Measurements from ENCODE around the gene TMEM240.
"Not testable (repeated sequence)": the region's sequence is repeated elsewhere in the genome, so short reads cannot be mapped to it uniquely, and the experiment has no call there.

Gene TMEM240

DNA sequence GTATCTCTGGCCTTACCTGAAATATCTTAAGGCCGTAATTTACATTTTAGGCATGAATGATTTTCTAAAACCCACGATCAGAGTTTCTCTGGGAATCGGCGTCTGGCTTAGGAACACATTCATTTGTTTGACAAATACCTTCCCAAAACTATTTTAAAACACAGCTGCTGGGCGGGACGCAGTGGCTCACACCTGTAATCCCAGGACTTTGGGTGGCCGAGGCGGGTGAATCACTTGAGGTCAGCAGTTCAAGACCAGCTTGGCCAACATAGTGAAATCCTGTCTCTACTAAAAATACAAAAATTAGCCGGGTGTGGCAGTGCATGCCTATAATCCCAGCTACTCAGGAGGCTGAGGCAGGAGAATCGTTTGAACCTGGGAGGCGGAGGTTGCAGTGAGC, 16.5 kb upstream of the TMEM240 start:
- DNase-seq = not testable (repeated sequence)

DNA sequence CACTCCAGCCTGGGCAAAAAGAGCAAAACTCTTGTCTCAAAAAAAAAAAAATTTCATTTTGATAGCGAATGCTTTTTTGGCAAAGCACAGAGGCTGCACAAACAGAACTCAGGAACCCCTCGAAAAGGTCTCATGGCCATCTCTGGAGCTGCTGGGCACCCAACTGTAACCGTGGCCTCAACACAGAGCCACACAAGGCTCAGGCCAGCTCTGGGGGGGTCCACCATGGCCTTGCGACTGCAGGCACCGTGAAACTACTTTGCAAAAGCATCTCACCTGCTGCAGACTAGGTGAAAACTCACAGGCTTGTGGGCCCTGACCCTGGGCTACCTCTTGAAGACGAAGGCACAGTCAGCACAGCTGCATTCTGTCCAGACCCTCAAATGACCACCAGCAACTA, 16.1 kb upstream of the TMEM240 start:
- no peak for DNase-seq

DNA sequence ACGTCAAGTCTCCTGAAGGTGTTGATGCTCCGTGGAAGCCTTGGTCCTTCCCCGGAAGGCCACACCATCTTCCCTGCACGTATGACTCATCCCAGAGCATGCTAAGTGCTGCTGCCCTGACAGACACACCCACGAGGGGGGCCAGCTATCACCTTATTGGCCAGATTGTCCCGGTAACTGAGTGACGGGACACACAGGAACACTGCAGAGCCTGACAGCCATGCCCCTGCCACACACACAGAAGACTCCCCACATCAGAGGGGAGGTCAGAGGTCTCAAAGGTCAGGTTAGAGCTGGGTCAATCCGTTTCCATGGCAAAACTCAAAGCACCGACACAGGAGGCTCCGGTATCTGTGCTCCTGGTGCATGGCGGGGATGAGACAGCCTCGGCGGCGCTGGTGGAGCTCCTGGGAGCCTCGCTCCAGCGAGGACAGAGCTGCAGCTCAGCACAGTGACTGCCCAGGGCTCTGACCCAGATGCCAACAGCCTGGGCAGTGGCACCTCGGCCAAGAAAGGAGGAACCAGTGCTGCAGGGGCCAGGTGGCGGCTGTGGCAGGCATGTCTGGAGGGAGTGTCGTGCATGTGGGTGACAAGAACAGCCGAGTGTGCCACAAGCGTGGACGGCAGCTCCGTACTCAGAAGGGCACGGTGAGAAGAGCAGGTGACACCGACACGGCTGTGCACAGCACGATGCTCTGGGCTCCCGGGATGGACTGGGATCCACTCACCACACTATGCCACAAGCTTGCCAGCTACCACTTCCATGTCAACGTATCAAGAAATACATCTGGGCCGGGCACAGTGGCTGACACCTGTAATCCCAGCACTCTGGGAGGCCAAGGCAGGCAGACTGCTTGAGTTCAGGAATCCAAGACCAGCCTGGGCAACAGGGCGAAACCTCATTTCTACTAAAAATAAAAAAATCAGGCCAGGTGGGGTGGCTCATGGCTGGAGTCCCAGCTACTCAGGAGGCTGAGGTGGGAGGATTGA, 14.8 kb upstream of the TMEM240 start:
- DNase-seq = no peak

DNA sequence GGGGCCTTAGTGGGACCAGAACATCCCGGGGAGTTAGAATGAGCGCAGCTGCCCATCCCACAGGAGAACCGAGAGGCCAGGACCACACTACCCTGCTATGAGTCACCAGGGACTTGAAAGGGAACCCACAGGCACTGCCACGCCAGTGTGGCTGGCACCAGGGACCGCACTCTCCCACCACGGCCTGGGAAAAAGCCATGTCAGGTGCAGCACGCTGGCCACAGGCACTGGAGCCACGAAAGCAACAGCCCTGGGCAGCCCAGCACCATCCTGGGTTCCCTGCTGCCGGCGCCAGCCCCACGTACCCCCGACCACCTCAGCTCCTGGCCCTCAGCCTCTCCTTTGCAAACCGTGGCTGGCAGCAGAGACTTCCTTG, 14.1 kb upstream of the TMEM240 start:
- no peak for DNase-seq

DNA sequence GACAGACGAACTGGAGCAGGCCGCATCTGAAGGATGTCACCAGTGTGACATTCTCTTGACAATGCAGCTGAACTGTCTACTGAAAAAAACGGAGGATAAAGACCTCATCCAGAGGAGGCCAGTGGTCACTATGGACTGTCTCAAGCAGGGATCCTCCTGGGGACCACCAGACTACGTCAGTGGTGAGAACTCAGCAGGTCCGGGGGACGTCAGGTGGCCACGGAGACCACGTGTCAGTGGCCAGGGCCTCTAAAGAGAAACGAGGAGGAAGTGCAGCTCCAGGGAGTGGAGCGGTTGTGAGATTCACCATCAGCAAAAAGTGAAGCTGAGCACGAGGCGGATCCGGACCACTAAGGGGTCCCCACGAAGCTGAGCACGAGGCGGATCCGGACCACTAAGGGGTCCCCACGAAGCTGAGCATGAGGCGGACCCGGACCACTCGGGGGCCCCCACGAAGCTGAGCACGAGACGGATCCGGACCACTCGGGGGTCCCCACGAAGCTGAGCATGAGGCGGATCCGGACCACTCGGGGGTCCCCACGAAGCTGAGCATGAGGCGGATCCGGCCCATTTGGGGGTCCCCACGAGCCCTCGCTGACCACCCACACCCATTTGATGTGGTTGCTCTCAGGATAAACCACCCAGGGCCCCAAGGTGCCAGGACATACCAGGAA, 13.5 kb upstream of the TMEM240 start:
- no peak for DNase-seq

DNA sequence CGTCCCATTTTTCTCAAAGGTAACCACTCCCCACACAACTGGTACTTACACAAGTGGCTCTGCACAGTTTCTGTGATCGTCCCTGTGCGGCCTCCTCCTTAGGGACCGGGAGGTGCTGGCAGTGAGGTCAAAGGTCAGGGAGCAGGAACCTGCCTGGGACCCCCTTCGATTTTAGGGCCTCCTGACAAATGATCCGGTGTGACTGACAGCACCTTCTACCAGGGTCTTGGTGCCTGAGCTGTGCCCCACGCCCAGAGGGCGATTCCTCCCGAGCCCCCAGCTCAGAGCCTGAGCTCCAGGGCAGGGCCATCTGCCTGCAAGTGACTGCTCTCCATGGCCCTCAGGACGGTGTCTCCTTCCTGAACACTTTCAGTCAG, 11.8 kb upstream of the TMEM240 start:
- no peak for DNase-seq

DNA sequence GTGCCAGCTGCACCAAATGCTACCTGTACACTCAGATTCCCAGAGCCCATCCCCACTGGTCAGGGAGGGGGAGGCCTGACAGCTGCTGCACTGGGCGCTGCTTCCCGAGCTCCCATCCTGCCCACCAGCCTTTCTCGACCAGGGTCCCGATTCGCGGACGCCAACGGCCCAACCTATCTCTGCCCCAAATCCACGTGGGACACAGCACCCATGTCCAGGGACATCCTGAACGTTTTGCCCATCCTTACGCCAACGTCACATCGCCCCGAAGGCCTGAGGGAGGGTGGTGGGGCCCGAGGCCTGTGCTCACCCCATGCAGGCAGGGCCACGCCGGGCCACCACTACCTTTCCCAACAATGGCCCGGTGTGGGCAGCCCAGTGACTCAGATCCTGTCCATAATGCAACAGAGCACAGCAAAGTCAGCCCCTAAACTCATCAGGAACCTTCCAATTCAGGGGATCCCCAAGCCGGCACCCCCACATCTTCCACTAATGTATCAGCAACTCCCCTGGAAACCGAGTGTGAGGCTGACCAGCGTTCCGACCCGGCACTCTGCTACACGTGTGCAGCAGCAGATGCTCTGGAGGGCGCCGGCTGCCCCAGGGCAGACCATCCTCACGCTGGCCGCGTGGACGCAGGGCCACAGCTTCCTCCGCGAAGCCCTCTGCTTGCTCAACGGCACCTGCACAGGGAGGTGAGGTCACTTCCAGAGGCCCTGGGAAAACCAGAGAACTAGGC, 11.3 kb upstream of the TMEM240 start:
- DNase-seq = no peak

DNA sequence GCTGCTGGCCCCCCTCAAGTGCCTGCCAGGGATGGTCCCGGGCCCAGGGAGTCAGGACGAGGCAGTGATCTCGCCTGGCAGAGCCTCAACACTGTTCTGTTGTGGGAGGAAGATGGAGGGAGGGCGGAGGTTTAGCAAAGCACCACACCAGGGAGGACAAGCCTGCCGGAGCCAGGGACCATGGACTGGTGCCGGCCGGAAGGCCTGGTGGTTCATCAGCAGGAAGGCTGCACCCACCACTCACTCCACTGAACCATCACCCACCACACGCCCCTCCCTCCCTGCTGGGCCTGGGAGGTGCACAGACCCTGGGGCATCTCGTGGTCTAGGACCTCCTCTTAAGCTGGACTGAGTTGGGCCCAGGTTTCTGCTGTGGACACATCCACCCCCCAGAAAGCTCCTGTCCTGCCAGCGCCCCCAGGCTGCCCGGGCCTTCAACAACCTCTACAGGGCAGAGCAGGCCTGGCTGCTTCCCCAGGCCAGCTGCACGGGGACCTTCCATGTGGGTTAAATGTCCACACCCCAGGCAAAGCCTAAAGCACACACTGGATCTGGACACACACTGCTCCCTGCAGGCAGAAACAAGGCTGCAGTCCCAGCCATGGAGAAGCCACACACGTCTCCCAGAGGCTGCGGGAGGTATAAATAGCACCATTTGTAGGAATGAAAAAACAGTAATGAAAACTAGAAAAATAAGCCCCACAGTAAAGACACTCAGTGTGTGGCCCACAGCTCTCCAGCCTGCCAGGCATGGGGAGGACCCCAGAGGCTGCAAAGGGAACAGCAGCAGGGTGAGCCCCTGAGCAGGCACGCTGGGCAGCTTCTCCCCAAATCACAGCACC, 10.4 kb upstream of the TMEM240 start:
- no peak for DNase-seq

DNA sequence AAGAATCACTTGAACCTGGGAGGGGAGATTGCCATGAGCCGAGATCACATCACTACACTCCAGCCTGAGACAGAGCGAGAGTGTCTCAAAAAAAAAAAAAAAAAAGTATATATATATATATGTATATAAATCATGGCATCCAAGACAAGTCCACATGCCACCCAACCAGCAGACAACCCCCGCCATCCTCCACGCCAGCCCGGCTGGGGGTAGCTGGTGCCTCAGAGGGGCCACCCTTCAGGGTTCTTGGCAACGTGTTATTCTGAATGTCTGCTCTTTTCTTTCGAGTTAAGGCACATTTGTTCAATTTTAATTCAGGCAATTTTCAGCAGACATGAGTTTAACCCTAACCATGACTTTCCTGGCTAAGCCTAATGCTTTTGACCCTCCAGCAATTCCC, 9.7 kb upstream of the TMEM240 start:
- DNase-seq = no peak

DNA sequence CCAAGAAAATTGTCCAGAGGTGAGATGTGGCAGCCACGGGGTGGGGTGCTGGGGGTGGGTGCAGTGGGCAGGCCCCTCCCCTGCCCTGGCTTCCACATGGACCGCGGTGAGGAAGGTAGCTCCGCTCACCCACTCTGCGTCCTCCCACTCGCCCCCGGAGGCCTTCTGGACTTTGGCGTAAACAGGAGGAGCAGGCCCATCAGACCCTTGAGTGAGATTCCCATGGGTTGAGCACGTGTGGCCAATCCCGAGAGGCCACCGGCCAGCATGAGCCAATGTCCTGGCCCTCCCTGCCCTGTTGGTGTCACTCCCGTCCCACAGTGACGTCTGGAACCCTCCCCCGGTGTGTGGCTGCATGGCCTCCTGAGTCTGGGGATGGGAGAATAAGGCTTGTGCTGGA, 8.2 kb upstream of the TMEM240 start:
- no peak for DNase-seq

DNA sequence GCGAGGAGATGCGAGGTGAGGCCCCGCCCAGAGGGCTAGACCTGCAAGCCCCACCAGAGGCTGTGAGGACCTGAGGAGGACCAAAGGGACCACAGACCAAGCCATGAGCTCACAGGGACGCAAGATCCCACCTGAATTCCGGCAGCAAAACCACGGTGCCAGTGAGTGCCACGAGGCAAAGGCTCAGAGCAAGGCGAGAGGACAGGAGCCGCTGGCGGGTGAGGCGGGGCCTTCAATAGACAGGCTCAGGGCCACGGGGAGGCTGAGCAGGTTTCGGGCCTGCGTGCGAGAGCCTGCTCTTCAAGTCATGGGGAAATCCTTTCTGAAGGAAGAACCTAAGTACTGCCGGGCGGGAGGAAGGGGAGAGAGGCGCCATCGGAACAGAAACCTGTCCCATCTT, 7.1 kb upstream of the TMEM240 start:
- DNase-seq = no peak

DNA sequence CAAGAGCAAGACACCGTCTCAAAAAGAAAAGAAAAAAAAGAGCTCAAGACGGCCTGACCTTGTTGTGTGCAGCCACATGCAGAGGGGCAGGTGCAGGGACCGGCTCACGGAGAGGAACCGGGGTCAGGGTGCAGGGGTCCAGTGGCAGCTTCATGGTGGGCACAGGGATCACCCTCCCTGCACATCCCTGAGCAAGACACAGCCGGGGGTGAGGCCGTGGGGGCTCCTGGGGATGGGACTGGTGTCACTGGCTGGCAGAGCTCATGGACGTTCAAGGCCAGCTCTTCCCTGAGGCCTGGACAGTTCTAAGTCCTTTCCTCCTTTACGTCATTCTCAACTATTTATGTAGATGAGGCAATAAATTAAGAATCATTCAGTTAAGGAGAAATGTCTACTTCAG, 6.6 kb upstream of the TMEM240 start:
- DNase-seq = no peak

DNA sequence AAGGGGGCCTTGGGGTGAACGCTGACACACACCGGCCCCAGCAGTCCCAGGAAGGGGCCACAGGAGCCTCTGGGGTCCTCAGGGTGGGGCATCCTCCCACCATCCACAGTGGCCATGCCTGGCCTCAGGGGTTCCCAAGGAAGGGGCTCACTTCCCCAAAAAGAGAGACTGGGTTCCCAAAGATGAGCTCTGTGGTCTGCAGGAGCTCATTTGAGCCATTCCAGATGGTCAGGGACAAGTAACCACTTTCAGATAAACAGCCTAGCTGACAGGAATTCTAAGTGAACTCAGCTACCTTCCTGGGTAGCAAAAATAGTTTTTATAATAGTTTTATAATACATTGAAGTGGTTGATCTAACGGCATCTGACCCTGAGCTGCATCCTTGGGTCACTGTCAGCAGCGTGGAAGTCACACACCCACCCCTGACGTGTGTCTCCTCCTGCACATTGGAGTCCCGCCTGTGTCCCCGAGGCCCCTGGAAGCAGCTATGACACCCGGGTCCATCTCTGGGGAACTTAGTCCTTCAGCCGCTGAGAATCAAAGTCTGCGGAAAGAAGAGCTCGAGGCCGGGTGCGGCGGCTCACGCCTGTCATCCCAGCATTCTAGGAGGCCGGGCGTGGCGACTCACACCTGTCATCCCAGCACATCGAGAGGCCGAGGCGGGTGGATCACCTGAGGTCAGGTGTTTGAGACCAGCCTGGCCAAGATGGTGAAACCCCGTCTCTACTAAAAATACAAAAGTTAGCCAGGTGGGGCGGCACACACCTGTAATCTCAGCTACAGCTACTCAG, 5.7 kb upstream of the TMEM240 start:
- DNase-seq = no peak

DNA sequence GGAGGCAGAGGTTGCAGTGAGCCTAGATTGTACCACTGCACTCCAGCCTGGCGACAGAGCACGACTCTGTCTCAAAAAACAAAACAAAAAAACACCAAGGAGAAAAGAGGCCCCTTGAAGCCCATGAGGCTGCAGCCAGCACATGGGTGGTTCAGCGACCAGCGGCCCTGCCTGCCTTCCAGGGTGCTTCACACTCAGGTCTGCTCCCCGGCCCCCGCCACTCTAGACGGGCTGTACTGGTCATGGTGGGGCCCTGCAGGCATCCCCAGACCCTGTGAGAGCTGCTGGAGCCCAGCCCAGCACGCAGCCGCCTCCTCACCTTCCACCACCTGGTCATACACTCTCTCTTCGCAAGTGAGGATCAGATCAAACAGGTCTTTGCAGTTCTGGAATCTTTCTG, 4.1 kb upstream of the TMEM240 start:
- no peak for DNase-seq

DNA sequence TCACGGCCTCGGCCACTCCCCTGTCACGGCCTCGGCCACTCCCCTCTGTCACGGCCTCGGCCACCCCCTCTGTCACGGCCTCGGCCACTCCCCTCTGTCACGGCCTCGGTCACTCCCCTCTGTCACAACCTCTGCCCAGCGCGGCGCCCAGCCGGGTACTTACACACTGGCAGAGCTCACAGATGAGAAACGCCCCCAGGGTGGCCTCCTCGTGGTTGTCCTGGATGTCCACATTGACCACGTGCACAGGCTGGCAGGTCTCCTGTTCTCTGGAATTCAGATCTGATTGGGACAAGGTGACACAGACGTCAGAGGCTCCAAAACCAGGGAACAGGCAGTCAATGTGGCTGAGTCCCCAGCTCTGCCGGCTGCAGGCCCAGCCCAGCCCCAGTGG, 3.3 kb upstream of the TMEM240 start:
- DNase-seq = no peak

DNA sequence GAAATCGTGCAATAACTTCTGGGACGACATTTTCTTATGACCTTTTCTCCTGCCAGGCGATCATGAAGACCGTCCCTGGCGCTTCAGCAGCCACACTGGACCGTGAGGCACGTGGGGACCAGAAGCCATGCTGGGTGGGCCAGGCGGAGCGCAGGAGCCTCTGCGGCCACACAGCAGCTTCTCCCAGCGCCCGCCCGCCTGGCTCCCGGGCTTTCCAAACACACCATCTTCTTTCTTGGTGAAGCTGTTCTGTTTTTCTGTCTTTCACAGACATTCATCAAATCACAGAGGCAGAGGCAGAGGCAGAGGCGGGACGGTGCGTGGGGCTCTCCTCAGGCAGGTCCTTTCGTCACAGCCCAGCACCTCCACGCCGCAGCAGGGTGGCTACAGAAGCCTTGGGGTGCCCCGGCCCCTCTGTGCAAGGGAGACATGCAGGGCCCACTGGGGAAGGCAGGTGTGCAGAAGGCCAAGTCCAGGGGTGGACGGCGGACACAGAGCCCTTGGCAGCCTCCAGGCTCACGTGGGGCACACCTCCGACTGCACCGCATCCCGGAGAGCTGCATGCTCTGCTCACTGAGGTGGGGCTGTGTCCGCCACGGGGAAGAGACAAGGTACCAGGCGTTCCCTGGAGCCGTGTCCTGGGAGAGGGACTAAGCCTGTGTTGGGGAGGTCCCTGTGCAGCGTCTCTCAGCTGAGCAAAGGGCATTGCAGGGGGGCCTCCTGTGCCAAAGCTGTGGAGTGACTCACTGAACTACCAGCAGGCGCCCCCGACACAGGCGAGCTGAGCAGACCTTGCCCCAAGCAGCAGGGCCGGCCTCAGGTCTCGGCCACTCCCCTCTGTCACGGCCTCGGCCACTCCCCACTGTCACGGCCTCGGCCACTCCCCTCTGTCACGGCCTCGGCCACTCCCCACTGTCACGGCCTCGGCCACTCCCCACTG, 2.6 kb upstream of the TMEM240 start:
- no peak for DNase-seq

DNA sequence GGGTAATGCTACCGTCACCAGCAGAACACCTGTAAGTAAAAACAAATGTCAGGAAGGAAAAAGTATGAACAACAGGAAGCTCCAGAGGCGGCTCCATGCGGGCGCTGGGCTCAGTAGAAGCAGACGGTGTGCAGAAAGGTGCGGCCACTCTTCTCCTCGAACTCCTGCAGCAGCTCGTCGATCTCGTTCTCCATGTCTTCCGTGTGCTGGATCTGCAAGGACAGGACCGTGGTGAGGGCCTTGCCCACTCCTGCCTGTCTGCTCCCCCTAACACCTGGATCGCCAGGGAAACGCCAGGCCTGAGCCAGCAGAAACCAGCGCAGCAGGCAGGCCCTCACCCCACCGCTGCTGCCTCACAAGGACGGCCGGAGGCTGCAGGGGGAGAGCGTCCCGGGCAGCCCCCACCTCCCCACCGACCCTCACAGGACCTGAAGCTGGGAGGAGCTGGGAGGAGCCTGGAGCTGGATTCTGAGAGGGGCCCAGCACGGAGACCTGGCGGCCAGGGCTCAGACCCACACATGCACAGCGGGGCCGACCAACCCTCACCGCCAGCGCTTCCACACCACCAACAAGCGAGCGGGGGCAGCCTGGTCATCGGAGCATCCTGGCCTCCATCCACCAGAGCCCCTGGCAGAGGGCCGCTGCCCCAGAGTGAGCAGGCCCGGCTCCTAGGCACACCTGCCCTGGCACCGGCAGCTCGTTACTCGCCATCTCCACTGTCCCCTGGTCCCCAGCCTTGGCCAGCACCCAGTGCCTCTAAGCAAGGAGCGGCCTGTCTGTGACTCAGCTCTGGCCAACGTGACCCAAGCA, 1.7 kb upstream of the TMEM240 start:
- DNase-seq = no peak

DNA sequence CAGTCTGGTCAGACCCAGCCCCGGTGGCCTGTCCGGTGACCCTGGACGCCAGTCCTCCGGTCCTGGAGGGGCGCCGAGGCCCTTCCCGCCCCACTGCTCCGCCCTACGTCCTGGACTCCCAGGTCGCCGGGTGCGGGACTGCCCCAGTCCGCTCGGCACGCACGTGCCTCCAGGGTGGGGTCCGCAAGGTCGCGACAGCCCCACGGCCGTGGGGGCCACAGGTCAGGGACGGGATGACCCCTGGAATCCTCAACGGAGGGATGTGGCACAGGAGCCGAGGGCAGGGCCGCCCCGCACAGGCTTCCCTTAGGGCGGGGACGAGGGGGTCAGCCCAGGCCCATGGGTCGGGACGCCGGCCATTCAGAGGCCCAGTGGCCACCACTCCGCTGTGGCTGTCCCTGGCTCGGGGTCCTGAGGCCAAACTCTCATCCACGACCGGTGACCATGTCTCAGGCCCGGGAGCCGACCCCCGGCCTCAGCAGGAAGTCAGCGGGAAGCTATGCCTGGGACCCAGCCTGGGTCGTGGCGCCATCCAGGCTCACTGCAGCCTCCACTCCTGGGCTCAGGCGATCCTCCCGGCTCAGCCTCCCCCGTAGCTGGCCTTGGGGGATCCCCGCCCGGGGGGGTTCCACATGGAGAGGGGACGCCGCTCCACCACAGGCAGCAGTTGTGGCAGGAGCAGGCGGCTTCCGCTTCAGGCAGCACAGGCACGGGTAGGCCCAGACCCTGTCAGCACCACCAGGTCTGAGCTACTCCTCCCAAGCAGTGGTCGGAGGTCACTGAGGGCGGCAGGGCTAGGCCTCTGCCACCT, 599 bp upstream of the TMEM240 start:
- DNase-seq = no peak
